Upper lobe of left lung (tissue), 4 donors: Measurements from ENCODE around the gene SYNE2.

ENCODE experiments used
- CTCF ChIP-seq, 6 experiments: fragments of 450-650 bp in 4 of 6; fragments of 200-600 bp in 2 of 6; sonication (generic) in 2 of 6; IDR thresholded peaks; one replicate each; pipeline ENCODE4 v1.5.1; 2016 to 2019; ENCODE audit warnings: antibody characterized with exemption in 6 of 6
- EP300 ChIP-seq, 4 donors: sonication (generic); formaldehyde crosslinking; IDR thresholded peaks; one replicate each; pipeline ENCODE4 v1.5.1; 2017; ENCODE audit warnings: antibody characterized with exemption in 4 of 4, control low read depth in 2 of 4
- POLR2A ChIP-seq, 4 donors: fragments of 450-650 bp; IDR thresholded peaks; one replicate each; pipeline ENCODE4 v1.5.1; 2016 to 2017; ENCODE audit warnings: antibody characterized with exemption in 4 of 4, mild to moderate bottlenecking in 2 of 4

- no peak for TF ChIP-seq CTCF (IDR thresholded peaks at IDR 0.05)
- TF ChIP-seq POLR2A (IDR thresholded peaks at IDR 0.05), result no peak
- TF ChIP-seq EP300 (IDR thresholded peaks at IDR 0.05), result no peak
Measured at GRCh38 chr14:63857466-63858030, 4.7 kb downstream of the SYNE2 start.
